HK-2 (cell line): Measurements from ENCODE around the gene NHLRC2.
"Not testable (repeated sequence)": the region's sequence is repeated elsewhere in the genome, so short reads cannot be mapped to it uniquely, and the experiment has no call there.

Experiments used
- DNase-seq: peaks from one replicate; pipeline ENCODE4 v3.0.0-alpha.2; 2018; ENCODE audit not compliant: unreplicated experiment

The NHLRC2 gene

GRCh38 chr10:113854013-113854760, at the start of gene NHLRC2, which contains the start of gene DCLRE1A:
NHLRC2 (plus strand) TSS chr10:113854661; CDS start chr10:113854873, 212 bp downstream.
DCLRE1A (minus strand) TSS chr10:113854082; CDS start chr10:113853182, 900 bp downstream.
- peak; percentile 83 for DNase-seq

GRCh38 chr10:113806503-113806902, 48.0 kb upstream of the NHLRC2 start:
- no peak for DNase-seq

GRCh38 chr10:113808168-113808567, 46.3 kb upstream of the NHLRC2 start:
- no peak for DNase-seq

- DNase-seq = not testable (repeated sequence)
Measured at GRCh38 chr10:113814700-113815099, 39.8 kb upstream of the NHLRC2 start.

GRCh38 chr10:113819989-113820388, 34.5 kb upstream of the NHLRC2 start:
- no peak for DNase-seq

- DNase-seq = no peak
Measured at GRCh38 chr10:113820507-113820906, 34.0 kb upstream of the NHLRC2 start.

- DNase-seq = not testable (repeated sequence)
Measured at GRCh38 chr10:113821306-113821705, 33.2 kb upstream of the NHLRC2 start.

GRCh38 chr10:113822174-113822573, 32.3 kb upstream of the NHLRC2 start:
- DNase-seq = no peak

GRCh38 chr10:113823389-113823788, 31.1 kb upstream of the NHLRC2 start:
- no peak for DNase-seq

- DNase-seq = no peak
Measured at GRCh38 chr10:113825791-113826190, 28.7 kb upstream of the NHLRC2 start.

GRCh38 chr10:113828567-113828966, 25.9 kb upstream of the NHLRC2 start:
- peak; percentile 6 for DNase-seq

GRCh38 chr10:113842171-113842570, 12.3 kb upstream of the NHLRC2 start:
- no peak for DNase-seq

- DNase-seq = no peak
Measured at GRCh38 chr10:113843972-113844485, 10.4 kb upstream of the NHLRC2 start.

GRCh38 chr10:113846036-113846435, 8.4 kb upstream of the NHLRC2 start:
- no peak for DNase-seq

- no peak for DNase-seq
Measured at GRCh38 chr10:113849140-113849803, 5.2 kb upstream of the NHLRC2 start.

- no peak for DNase-seq
Measured at GRCh38 chr10:113849946-113850345, 4.5 kb upstream of the NHLRC2 start.

GRCh38 chr10:113853578-113854012, 866 bp upstream of the NHLRC2 start:
- DNase-seq = no peak

- no peak for DNase-seq
Measured at GRCh38 chr10:113854761-113855588, 514 bp downstream of the NHLRC2 start.

- no peak for DNase-seq
Measured at GRCh38 chr10:113856563-113856962, 2.1 kb downstream of the NHLRC2 start.

- DNase-seq = no peak
Measured at GRCh38 chr10:113857210-113857609, 2.7 kb downstream of the NHLRC2 start.

GRCh38 chr10:113858541-113858940, 4.1 kb downstream of the NHLRC2 start:
- DNase-seq = no peak

GRCh38 chr10:113859261-113859660, 4.8 kb downstream of the NHLRC2 start:
- no peak for DNase-seq
